ENCODE data around the gene TMSB4X.

TMSB4X gene

DNA sequence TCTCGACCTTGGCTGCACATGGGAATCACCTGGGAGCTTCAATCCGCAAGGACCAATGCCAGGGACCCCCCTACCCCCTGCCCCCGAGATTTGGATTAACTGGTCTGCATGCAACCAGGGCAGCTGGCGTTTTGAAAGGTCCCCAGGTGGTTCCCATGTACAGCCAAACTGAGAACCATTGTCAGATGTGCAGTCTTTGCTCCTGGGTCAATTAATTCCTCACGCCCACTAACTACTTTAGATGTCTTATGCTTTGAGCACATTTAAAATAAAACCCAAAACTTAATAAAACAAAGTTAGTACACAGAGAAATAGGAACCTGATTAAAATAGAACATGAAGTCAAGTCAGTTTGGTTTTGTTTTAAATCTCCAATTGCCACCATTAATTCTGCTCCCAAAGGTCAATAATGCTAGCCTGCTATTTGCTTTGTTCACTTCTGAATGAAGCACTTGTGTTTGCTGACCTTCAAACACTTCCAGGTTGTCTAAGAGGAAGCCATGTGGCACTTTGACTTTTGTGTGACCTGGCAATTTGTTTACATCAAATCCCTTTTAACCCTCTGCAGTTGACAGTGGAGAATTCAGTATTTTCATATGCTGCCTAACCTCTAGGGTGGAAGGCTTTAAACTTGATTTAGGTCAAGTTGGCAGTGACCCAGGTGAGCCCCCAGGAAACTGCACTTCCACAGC lies 27.2 kb upstream of the TMSB4X start:
- Mint-ChIP-seq H3K9me3 (no peaks in the 10 kb centered on the region), H3K36me3 (ENCODE audit: insufficient read depth) (peaks cover 15% of the 10 kb centered on the region), H3K4me3 (peak overlapping the region; percentile 13), H3K27me3 (no peaks in the 10 kb centered on the region), H3K4me1 (peaks cover 33% of the 10 kb centered on the region), H3K27ac (ENCODE audit: low read depth) (peak overlapping the region; percentile 10)
- no peak for ATAC-seq (replicated peaks; ENCODE audit: extremely low read depth, poor library complexity, severe bottlenecking)
- DNase-seq (ENCODE audit: low spot score in 2 of 2): no peak

- no peak for ATAC-seq (replicated peaks; ENCODE audit: extremely low read depth, poor library complexity, severe bottlenecking)
- Mint-ChIP-seq H3K27me3 (no peaks in the 10 kb centered on the region), H3K27ac (ENCODE audit: low read depth) (peak overlapping the region; percentile 10), H3K4me1 (peaks cover 37% of the 10 kb centered on the region), H3K4me3 (no peak overlapping the region), H3K36me3 (ENCODE audit: insufficient read depth) (peaks cover 15% of the 10 kb centered on the region), H3K9me3 (no peaks in the 10 kb centered on the region)
- no peak for DNase-seq (ENCODE audit: low spot score in 2 of 2)
Observed at GRCh38 chrX:12948495-12948894, 26.4 kb upstream of the TMSB4X start.

DNA sequence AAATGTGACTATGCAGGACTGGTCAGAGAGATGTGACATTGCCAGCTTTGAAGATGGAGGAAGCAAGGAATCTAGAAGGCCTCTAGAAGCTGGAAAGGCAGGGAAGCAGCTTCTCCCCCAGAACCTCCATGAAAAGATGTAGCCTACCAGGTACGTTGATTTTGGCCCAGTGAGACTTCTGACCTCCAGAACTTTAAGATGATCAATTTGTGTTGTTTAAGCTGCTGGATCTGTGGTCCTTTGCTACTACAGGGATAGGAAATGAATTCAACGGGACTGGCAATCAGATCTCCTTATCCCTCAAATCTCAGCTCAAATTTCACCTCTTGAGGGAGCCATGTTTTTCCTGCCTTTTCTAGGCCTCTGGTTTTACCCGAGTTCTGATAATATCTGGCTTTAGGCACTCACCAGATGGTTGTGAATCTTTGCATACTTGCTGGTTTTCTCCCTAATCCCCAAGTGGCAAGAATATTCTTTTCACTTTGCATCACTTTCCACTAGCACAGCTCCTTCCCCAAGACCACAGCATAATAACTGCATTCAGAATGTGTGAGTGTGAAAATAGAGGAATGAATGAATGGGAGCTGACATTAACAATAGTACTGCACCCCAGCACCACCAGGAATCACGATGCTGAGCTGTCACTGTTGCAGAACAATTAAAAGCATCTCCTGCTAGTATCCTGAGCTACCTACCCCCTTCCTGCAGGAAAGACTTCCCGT lies 25.5 kb upstream of the TMSB4X start:
- DNase-seq (ENCODE audit: low spot score in 2 of 2) (no peak), ATAC-seq (replicated peaks; ENCODE audit: extremely low read depth, poor library complexity, severe bottlenecking) (no peak)
- Mint-ChIP-seq H3K4me3 (peak overlapping the region; percentile 76), H3K36me3 (ENCODE audit: insufficient read depth) (peaks cover 15% of the 10 kb centered on the region), H3K9me3 (no peaks in the 10 kb centered on the region), H3K4me1 (peaks cover 37% of the 10 kb centered on the region), H3K27me3 (no peaks in the 10 kb centered on the region), H3K27ac (ENCODE audit: low read depth) (peak overlapping the region; percentile 98)

DNA sequence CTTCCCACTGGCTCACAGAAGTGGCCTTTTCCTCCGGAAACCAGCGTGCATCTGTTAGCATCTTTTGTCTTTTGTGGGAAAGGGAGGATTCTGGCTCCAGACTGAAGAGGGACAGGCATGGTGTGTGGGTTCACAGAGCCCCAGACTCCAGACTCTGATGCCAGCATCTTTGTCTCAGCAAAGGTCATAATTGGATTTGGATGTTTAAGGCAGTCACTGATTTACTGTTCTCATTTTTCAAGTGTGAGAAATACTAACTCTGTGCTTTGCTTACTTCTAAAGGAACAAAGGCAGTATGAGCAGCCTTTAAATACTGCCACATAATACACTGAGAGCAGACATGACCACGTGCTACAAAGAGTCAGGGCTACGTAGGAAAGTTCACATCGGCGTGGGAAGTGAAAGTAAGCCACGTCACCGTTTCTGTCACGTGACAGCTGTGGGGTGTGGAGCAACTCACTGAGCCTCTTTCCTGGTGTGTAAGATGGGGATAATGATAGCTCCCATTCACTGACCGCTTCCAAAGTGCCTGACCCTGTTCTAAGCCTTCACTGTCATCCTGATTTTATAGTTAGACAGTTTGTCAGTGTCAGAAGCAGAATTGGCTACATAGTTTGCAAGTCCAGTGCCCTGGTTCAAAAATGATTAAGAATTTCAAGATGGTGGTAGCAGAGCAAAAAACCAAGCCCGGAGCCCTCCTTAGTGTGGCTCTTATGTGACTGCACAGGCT lies 24.8 kb upstream of the TMSB4X start:
- peaks cover 16% of the 10 kb centered on the region for H3K36me3 Mint-ChIP-seq (ENCODE audit: insufficient read depth)
- H3K9me3 Mint-ChIP-seq: no peaks in the 10 kb centered on the region

GRCh38 chrX:12950851-12951594 lies 23.9 kb upstream of the TMSB4X start:
- ATAC-seq (replicated peaks; ENCODE audit: extremely low read depth, poor library complexity, severe bottlenecking): peak; percentile 78
- peak; percentile 36 to 66 for DNase-seq (ENCODE audit: low spot score in 2 of 2)
- Mint-ChIP-seq H3K27ac (ENCODE audit: low read depth) (peak overlapping the region; percentile 98), H3K4me3 (peak overlapping the region; percentile 76), H3K27me3 (no peaks in the 10 kb centered on the region), H3K36me3 (ENCODE audit: insufficient read depth) (peaks cover 20% of the 10 kb centered on the region), H3K4me1 (peaks cover 51% of the 10 kb centered on the region), H3K9me3 (no peaks in the 10 kb centered on the region)

More for the DNA sequence above, 24.8 kb upstream of the TMSB4X start:
- peak; percentile 52 to 78 for DNase-seq (ENCODE audit: low spot score in 2 of 2)
- peak overlapping the region; percentile 98 for H3K27ac Mint-ChIP-seq (ENCODE audit: low read depth)
- H3K27me3 Mint-ChIP-seq: no peaks in the 10 kb centered on the region
- peak overlapping the region; percentile 76 for H3K4me3 Mint-ChIP-seq
- peak; percentile 74 for ATAC-seq (replicated peaks; ENCODE audit: extremely low read depth, poor library complexity, severe bottlenecking)
- peaks cover 44% of the 10 kb centered on the region for H3K4me1 Mint-ChIP-seq

DNA sequence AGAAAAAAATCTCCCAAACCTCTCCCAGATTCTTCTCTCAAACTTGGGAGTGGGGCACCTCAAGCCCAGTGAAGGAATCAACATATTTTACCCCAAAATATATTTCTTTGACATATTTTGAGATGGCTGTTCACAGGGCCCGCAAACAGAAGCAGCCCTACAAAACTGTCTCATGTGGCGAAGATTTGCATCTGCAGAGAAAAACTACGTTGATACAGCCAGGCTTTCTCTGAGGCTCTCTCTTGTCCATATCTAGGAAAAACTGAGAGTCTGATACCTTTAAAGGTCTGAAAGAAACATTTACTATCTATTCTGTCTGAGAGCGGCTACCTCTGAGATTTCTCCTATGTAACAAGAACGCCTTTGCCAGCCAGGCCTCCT lies 23.3 kb upstream of the TMSB4X start:
- DNase-seq (ENCODE audit: low spot score in 2 of 2): no peak
- H3K9me3 Mint-ChIP-seq: no peaks in the 10 kb centered on the region
- H3K4me3 Mint-ChIP-seq: peak overlapping the region; percentile 76
- H3K27ac Mint-ChIP-seq (ENCODE audit: low read depth): peak overlapping the region; percentile 98
- peaks cover 23% of the 10 kb centered on the region for H3K36me3 Mint-ChIP-seq (ENCODE audit: insufficient read depth)
- H3K27me3 Mint-ChIP-seq: no peaks in the 10 kb centered on the region
- no peak for ATAC-seq (replicated peaks; ENCODE audit: extremely low read depth, poor library complexity, severe bottlenecking)
- H3K4me1 Mint-ChIP-seq: peaks cover 57% of the 10 kb centered on the region

DNA sequence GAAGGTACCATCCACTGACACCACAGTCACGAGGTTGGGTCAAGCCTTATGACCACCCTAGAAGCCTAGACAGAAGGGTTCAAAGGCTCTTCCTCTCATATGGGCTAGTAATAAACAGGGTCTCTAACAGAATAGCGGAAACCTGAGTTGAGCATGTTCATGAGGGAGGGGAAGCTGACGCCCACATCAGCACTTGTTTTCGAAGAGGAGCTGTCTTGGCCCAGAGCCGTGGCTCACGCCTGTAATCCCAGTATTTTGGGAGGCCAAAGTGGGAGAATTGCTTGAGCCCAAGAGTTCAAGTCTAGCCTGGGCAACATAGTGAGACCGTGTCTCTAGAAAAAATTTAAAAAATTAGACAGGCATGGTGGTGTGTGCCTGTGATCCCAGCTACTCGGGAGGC lies 21.5 kb upstream of the TMSB4X start:
- H3K4me3 Mint-ChIP-seq: peak overlapping the region; percentile 69
- ATAC-seq (replicated peaks; ENCODE audit: extremely low read depth, poor library complexity, severe bottlenecking) (no peak), DNase-seq (ENCODE audit: low spot score in 2 of 2) (no peak)
- H3K4me1 Mint-ChIP-seq: peaks cover 63% of the 10 kb centered on the region
- no peaks in the 10 kb centered on the region for H3K9me3 Mint-ChIP-seq
- peak overlapping the region; percentile 98 for H3K27ac Mint-ChIP-seq (ENCODE audit: low read depth)
- H3K27me3 Mint-ChIP-seq: no peaks in the 10 kb centered on the region
- H3K36me3 Mint-ChIP-seq (ENCODE audit: insufficient read depth): peaks cover 25% of the 10 kb centered on the region

DNA sequence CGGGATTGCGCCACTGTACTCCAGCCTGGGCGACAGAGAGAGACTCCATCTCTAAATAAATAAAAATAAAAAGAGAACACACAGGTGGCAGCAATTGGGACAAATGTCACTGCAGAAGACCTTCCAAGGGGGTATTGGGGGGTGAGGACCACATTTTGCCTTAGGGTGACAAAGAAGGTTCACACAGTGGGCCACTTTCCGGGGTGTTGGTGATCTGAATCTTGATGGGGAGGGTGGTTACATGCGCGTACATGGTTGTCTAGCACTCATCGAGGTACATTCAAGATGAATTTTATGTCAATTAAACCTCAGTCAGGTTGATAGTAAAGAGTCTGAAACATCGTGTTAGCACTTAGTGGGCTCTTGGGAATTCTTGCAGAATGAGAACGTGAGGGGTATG lies 20.5 kb upstream of the TMSB4X start:
- DNase-seq (ENCODE audit: low spot score in 2 of 2) (peak in 1 of 2 donors; percentile 36), ATAC-seq (replicated peaks; ENCODE audit: extremely low read depth, poor library complexity, severe bottlenecking) (peak; percentile 8)
- peaks cover 21% of the 10 kb centered on the region for H3K36me3 Mint-ChIP-seq (ENCODE audit: insufficient read depth)
- H3K27me3 Mint-ChIP-seq: no peaks in the 10 kb centered on the region
- no peaks in the 10 kb centered on the region for H3K9me3 Mint-ChIP-seq
- H3K4me3 Mint-ChIP-seq: peak overlapping the region; percentile 69
- H3K4me1 Mint-ChIP-seq: peaks cover 62% of the 10 kb centered on the region
- H3K27ac Mint-ChIP-seq (ENCODE audit: low read depth): peak overlapping the region; percentile 98

DNA sequence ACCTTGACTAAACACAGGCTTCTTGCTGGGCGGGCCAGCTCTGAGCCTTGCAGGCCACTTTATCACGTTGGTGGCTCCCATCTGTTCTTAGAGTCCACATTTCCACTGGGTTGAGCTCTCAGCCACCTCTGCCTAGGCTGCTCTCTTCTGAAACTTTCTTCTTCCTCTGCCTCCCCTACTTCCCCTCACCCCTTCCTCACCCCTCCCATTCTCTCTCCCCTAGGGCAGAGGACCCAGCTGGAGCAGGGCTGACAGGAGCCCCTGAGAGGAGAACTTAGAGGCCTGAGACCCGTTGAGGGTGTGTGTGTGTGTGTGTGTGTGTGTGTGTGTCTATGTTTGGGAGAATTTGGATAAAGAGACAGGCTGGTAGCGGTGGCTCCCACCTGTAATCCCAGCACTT lies 19.9 kb upstream of the TMSB4X start:
- Mint-ChIP-seq H3K27ac (ENCODE audit: low read depth) (peak overlapping the region; percentile 98), H3K27me3 (no peaks in the 10 kb centered on the region), H3K4me3 (peak overlapping the region; percentile 69), H3K4me1 (peaks cover 63% of the 10 kb centered on the region), H3K9me3 (no peaks in the 10 kb centered on the region), H3K36me3 (ENCODE audit: insufficient read depth) (peaks cover 18% of the 10 kb centered on the region)
- no peak for ATAC-seq (replicated peaks; ENCODE audit: extremely low read depth, poor library complexity, severe bottlenecking)
- DNase-seq (ENCODE audit: low spot score in 2 of 2): no peak

- Mint-ChIP-seq H3K27me3 (no peaks in the 10 kb centered on the region), H3K36me3 (ENCODE audit: insufficient read depth) (peaks cover 13% of the 10 kb centered on the region)
- peak in 1 of 2 donors; percentile 35 for DNase-seq (ENCODE audit: low spot score in 2 of 2)
Observed at GRCh38 chrX:12955882-12956703, 18.8 kb upstream of the TMSB4X start.

GRCh38 chrX:12956704-12957534 lies 18.0 kb upstream of the TMSB4X start:
- no peaks in the 10 kb centered on the region for H3K9me3 Mint-ChIP-seq
- H3K4me3 Mint-ChIP-seq: peak overlapping the region; percentile 75
- ATAC-seq (replicated peaks; ENCODE audit: extremely low read depth, poor library complexity, severe bottlenecking) (peak; percentile 83), DNase-seq (ENCODE audit: low spot score in 2 of 2) (peak in 1 of 2 donors; percentile 55)
- no peaks in the 10 kb centered on the region for H3K27me3 Mint-ChIP-seq
- peak overlapping the region; percentile 98 for H3K27ac Mint-ChIP-seq (ENCODE audit: low read depth)
- H3K4me1 Mint-ChIP-seq: peaks cover 63% of the 10 kb centered on the region
- H3K36me3 Mint-ChIP-seq (ENCODE audit: insufficient read depth): peaks cover 13% of the 10 kb centered on the region

More at GRCh38 chrX:12955882-12956703, 18.8 kb upstream of the TMSB4X start:
- H3K4me3 Mint-ChIP-seq: peak overlapping the region; percentile 75
- H3K4me1 Mint-ChIP-seq: peaks cover 57% of the 10 kb centered on the region
- ATAC-seq (replicated peaks; ENCODE audit: extremely low read depth, poor library complexity, severe bottlenecking): peak; percentile 20
- no peaks in the 10 kb centered on the region for H3K9me3 Mint-ChIP-seq
- H3K27ac Mint-ChIP-seq (ENCODE audit: low read depth): peak overlapping the region; percentile 98
